HCT116 (cell line): ENCODE data around the gene CRHR2.

ENCODE experiments used
- CTCF ChIP-seq, 3 experiments: fragments of 200-600 bp in 1 of 3; sonication (generic) in 1 of 3; IDR thresholded peaks in 2 of 3; conservative IDR thresholded peaks in 1 of 3; 2 replicates each; pipeline ENCODE4 v1.5.1; 2012 to 2017; ENCODE audit warnings: low read depth in 2 of 3, low read length in 2 of 3, antibody characterized with exemption in 1 of 3, borderline replicate concordance in 1 of 3, control low read depth in 1 of 3, mild to moderate bottlenecking in 1 of 3, mixed read lengths in 1 of 3, mixed run types in 1 of 3, moderate library complexity in 1 of 3; ENCODE audit not compliant: insufficient read depth in 1 of 3
- POLR2A ChIP-seq: IDR thresholded peaks from 2 replicates; pipeline ENCODE4 v1.7.0; 2011; ENCODE audit warnings: borderline replicate concordance; ENCODE audit not compliant: insufficient read depth, insufficient read length; ENCODE audit errors: extremely low read depth

GRCh38 chr7:30692882-30693281 is 10.6 kb upstream of the CRHR2 start:
- TF ChIP-seq POLR2A (no peak), CTCF (IDR thresholded peaks at IDR 0.05 in 2 of 3, conservative IDR thresholded peaks at IDR 0.05 in 1 of 3; ENCODE audit: borderline replicate concordance in 1 of 3, insufficient read depth in 1 of 3, low read depth in 2 of 3, low read length in 2 of 3) (no peak)
